SK-N-MC (cell line): Measurements from ENCODE around the gene GAGE12D.
"Not testable (repeated sequence)": the region's sequence is repeated elsewhere in the genome, so short reads cannot be mapped to it uniquely, and the experiment has no call there.

Source experiments
- DNase-seq: peaks from one replicate; pipeline ENCODE4 v3.0.0-alpha.2; 2011; ENCODE audit warnings: low read depth, low spot score
- H3K27ac ChIP-seq: fragments of 200-600 bp; sonication (generic); 2 replicates; pipeline ENCODE4 v1.5.1; 2016; ENCODE audit warnings: mixed run types
- H3K36me3 ChIP-seq: fragments of 200-600 bp; sonication (generic); 2 replicates; pipeline ENCODE4 v1.6.1; 2017; ENCODE audit warnings: antibody characterized with exemption, low read length, mixed read lengths; ENCODE audit not compliant: insufficient read depth
- H3K4me3 ChIP-seq: fragments of 200-600 bp; sonication (generic); 2 replicates; pipeline ENCODE4 v1.5.1; 2016
- H3K9ac ChIP-seq: fragments of 200-600 bp; sonication (generic); 2 replicates; pipeline ENCODE4 v1.8.0; 2017; ENCODE audit warnings: mixed run types, mixed read lengths; ENCODE audit not compliant: insufficient read length
- H3K9me3 ChIP-seq: fragments of 200-600 bp; sonication (generic); 2 replicates; pipeline ENCODE4 v1.6.1; 2017; ENCODE audit warnings: low read depth, mild to moderate bottlenecking, antibody characterized with exemption, low read length, moderate library complexity, mixed read lengths

GAGE12D gene, protein sequence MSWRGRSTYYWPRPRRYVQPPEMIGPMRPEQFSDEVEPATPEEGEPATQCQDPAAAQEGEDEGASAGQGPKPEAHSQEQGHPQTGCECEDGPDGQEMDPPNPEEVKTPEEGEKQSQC

GRCh38 chrX:49541433-49541832 lies at the start of gene GAGE12D:
TSS of gene GAGE12D (plus strand) at chrX:49541733. CDS start at chrX:49542888, 1,155 bp downstream.
- not testable (repeated sequence) for DNase-seq, H3K36me3 ChIP-seq, H3K27ac ChIP-seq, H3K9ac ChIP-seq, H3K9me3 ChIP-seq, H3K4me3 ChIP-seq

GRCh38 chrX:49531877-49532276 lies 9.7 kb upstream of the GAGE12D start, which contains the start of gene GAGE12C:
TSS of gene GAGE12C (plus strand) at chrX:49532177. CDS start at chrX:49533332, 1,155 bp downstream.
- not testable (repeated sequence) for H3K9ac ChIP-seq, DNase-seq, H3K4me3 ChIP-seq, H3K36me3 ChIP-seq, H3K9me3 ChIP-seq, H3K27ac ChIP-seq

DNA sequence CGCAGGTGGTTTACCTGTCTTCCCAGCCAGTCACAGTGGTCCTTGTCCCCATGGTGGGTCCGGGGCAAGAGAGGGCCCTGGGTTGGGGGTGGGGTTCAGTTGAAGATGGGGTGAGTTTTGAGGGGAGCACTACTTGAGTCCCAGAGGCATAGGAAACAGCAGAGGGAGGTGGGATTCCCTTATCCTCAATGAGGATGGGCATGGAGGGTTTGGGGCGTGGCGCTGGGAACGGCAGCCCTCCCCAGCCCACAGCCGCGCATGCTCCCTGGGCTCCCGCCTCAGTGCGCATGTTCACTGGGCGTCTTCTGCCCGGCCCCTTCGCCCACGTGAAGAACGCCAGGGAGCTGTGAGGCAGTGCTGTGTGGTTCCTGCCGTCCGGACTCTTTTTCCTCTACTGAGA lies 9.5 kb downstream of the GAGE12D start, which contains the start of gene GAGE12E:
GAGE12E (plus strand) TSS at position 301 of the 400 bp plus-strand sequence. CDS start 1,155 bp downstream, outside the sequence.
- not testable (repeated sequence) for H3K27ac ChIP-seq, H3K9ac ChIP-seq, H3K9me3 ChIP-seq, H3K4me3 ChIP-seq, DNase-seq, H3K36me3 ChIP-seq

DNA sequence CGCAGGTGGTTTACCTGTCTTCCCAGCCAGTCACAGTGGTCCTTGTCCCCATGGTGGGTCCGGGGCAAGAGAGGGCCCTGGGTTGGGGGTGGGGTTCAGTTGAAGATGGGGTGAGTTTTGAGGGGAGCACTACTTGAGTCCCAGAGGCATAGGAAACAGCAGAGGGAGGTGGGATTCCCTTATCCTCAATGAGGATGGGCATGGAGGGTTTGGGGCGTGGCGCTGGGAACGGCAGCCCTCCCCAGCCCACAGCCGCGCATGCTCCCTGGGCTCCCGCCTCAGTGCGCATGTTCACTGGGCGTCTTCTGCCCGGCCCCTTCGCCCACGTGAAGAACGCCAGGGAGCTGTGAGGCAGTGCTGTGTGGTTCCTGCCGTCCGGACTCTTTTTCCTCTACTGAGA lies 19.0 kb downstream of the GAGE12D start, which contains the start of gene GAGE12F:
GAGE12F (plus strand) TSS at position 301 of the 400 bp plus-strand sequence. CDS start 1,155 bp downstream, outside the sequence.
- H3K36me3 ChIP-seq, H3K4me3 ChIP-seq, H3K27ac ChIP-seq, H3K9ac ChIP-seq, H3K9me3 ChIP-seq, DNase-seq: not testable (repeated sequence)

GRCh38 chrX:49568728-49569127 lies 27.2 kb downstream of the GAGE12D start:
- H3K4me3 ChIP-seq, DNase-seq, H3K36me3 ChIP-seq, H3K9ac ChIP-seq, H3K9me3 ChIP-seq, H3K27ac ChIP-seq: not testable (repeated sequence)

GRCh38 chrX:49569152-49569551 lies 27.6 kb downstream of the GAGE12D start:
- DNase-seq, H3K4me3 ChIP-seq, H3K9ac ChIP-seq, H3K27ac ChIP-seq, H3K36me3 ChIP-seq, H3K9me3 ChIP-seq: not testable (repeated sequence)

DNA sequence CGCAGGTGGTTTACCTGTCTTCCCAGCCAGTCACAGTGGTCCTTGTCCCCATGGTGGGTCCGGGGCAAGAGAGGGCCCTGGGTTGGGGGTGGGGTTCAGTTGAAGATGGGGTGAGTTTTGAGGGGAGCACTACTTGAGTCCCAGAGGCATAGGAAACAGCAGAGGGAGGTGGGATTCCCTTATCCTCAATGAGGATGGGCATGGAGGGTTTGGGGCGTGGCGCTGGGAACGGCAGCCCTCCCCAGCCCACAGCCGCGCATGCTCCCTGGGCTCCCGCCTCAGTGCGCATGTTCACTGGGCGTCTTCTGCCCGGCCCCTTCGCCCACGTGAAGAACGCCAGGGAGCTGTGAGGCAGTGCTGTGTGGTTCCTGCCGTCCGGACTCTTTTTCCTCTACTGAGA lies 28.6 kb downstream of the GAGE12D start, which contains the start of gene GAGE12G:
GAGE12G (plus strand) TSS at position 301 of the 400 bp plus-strand sequence. CDS start 1,155 bp downstream, outside the sequence.
- H3K4me3 ChIP-seq, H3K9ac ChIP-seq, H3K27ac ChIP-seq, H3K36me3 ChIP-seq, DNase-seq, H3K9me3 ChIP-seq: not testable (repeated sequence)

- DNase-seq, H3K36me3 ChIP-seq, H3K9me3 ChIP-seq, H3K27ac ChIP-seq, H3K4me3 ChIP-seq, H3K9ac ChIP-seq: not testable (repeated sequence)
Measured at GRCh38 chrX:49579649-49580048, 38.1 kb downstream of the GAGE12D start, which contains the start of gene GAGE12H. TSS of gene GAGE12H (plus strand) at chrX:49579949. CDS start at chrX:49581104, 1,155 bp downstream.

GRCh38 chrX:49589196-49589595 lies 47.7 kb downstream of the GAGE12D start, which contains the start of gene GAGE2A:
TSS of gene GAGE2A (plus strand) at chrX:49589496. CDS start at chrX:49590651, 1,155 bp downstream.
- not testable (repeated sequence) for DNase-seq, H3K27ac ChIP-seq

DNA sequence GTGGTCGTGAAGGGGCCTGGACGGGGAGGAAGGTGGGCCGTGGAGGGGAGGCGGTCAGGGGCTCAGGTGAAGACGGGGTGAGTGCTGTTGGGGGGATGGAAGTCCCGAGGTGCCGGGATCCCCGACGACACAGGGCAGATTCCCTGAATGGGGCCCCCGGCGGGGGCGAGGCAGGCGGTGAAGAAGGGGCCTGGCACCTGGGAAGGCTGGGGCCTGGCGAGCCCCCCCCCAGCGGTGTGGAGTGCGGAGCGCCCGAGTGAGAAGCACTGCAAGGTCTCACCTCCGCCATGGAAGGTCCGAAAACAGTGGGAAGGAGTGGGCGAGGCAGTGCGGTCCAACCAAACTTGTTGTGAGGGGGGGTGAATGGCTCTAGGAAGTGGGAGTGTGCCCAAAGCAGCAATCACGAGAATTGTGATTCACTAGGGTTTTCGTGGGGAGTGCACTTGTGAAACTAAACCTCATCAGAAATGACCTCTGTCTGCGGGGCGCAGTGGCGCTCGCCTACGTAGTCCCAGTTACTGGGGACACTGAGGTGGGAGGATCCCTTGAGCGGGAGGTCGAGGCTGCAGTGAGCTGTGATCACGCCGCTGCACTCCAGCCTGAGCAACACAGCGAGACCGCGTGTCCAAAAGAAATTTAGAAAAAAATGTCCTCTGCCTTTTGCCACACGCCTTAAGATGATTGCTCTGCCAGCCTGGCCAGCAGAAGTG lies 48.4 kb downstream of the GAGE12D start:
- not testable (repeated sequence) for H3K9me3 ChIP-seq, H3K27ac ChIP-seq, H3K4me3 ChIP-seq, H3K9ac ChIP-seq, DNase-seq, H3K36me3 ChIP-seq

More at GRCh38 chrX:49589196-49589595, 47.7 kb downstream of the GAGE12D start, which contains the start of gene GAGE2A:
- H3K4me3 ChIP-seq, H3K9me3 ChIP-seq, H3K9ac ChIP-seq, H3K36me3 ChIP-seq: not testable (repeated sequence)

GRCh38 chrX:49590488-49590887 lies 49.0 kb downstream of the GAGE12D start:
- H3K36me3 ChIP-seq, H3K4me3 ChIP-seq, H3K27ac ChIP-seq, H3K9me3 ChIP-seq, H3K9ac ChIP-seq, DNase-seq: not testable (repeated sequence)
